WTC11 (cell line): ENCODE data around the gene MDK. TPM values are rescaled to one million over a fixed set of nuclear protein-coding genes. Genes with fewer than 3 reads are reported as not detected.

Experiments
- ATAC-seq: fragments of 200-7000 bp; cut with Tn5 transposase; 2 replicates; pipeline ENCODE4 v1.10.0; 2021; ENCODE audit warnings: mild to moderate bottlenecking, moderate library complexity
- CTCF ChIA-PET: fragments of 300-600 bp; sonication (Branson Sonifier 250); formaldehyde crosslinking; loops from one replicate; lab custom pipeline; 2021; ENCODE audit warnings: antibody characterized with exemption; lab: Charles Lee
- POLR2A ChIA-PET: fragments of 350-600 bp; sonication (Branson Sonifier 250); formaldehyde crosslinking; loops from one replicate; lab custom pipeline; 2021; ENCODE audit warnings: antibody characterized with exemption; lab: Charles Lee
- DNase-seq: peaks from one replicate; pipeline ENCODE4 v3.0.0; 2021; ENCODE audit warnings: low spot score
- H3K27ac Mint-ChIP-seq: 2 replicates; pipeline ENCODE4 v1.8.0; 2021; ENCODE audit warnings: mixed read lengths
- H3K27me3 Mint-ChIP-seq: 2 replicates; pipeline ENCODE4 v1.8.0; 2021; ENCODE audit warnings: low read depth, mild to moderate bottlenecking, moderate library complexity, mixed read lengths
- H3K36me3 Mint-ChIP-seq: 2 replicates; pipeline ENCODE4 v1.8.0; 2021; ENCODE audit warnings: mixed read lengths
- H3K4me1 Mint-ChIP-seq: 2 replicates; pipeline ENCODE4 v1.8.0; 2022; ENCODE audit warnings: mixed read lengths
- H3K4me3 Mint-ChIP-seq: 2 replicates; pipeline ENCODE4 v1.8.0; 2021; ENCODE audit warnings: mild to moderate bottlenecking, moderate library complexity, mixed read lengths
- H3K9me3 Mint-ChIP-seq: 2 replicates; pipeline ENCODE4 v1.8.0; 2021; ENCODE audit warnings: mixed read lengths
- ATF1 ChIP-seq: sonication (generic); formaldehyde crosslinking; IDR thresholded peaks from 2 replicates; pipeline ENCODE4 v1.8.1; 2023; ENCODE audit warnings: mild to moderate bottlenecking, moderate library complexity, missing genetic modification reagents
- CREB1 ChIP-seq: sonication (generic); formaldehyde crosslinking; IDR thresholded peaks from 2 replicates; pipeline ENCODE4 v1.8.0; 2023; ENCODE audit warnings: mild to moderate bottlenecking, missing genetic modification reagents
- EMX1 ChIP-seq: fragments of 250-450 bp; sonication (Bioruptor Pico); IDR thresholded peaks from 2 replicates; pipeline ENCODE4 v1.8.0; 2021; ENCODE audit warnings: mild to moderate bottlenecking
- FOXK1 ChIP-seq: sonication (generic); formaldehyde crosslinking; IDR thresholded peaks from 2 replicates; pipeline ENCODE4 v1.8.0; 2022; ENCODE audit warnings: mild to moderate bottlenecking, moderate library complexity, missing genetic modification reagents
- HMGA2 ChIP-seq: fragments of 250-450 bp; sonication (Bioruptor Pico); IDR thresholded peaks from 2 replicates; pipeline ENCODE4 v1.4.0; 2021; ENCODE audit warnings: mild to moderate bottlenecking, moderate library complexity
- MXD4 ChIP-seq: fragments of 250-450 bp; sonication (Bioruptor Pico); IDR thresholded peaks from 2 replicates; pipeline ENCODE4 v1.8.0; 2021; ENCODE audit warnings: mild to moderate bottlenecking, moderate library complexity, borderline replicate concordance
- MYBL2 ChIP-seq: sonication (generic); formaldehyde crosslinking; IDR thresholded peaks from 2 replicates; pipeline ENCODE4 v1.8.1; 2023; ENCODE audit warnings: mild to moderate bottlenecking, moderate library complexity, missing genetic modification reagents
- NR2C2 ChIP-seq: sonication (generic); formaldehyde crosslinking; IDR thresholded peaks from 2 replicates; pipeline ENCODE4 v1.8.0; 2022; ENCODE audit warnings: mild to moderate bottlenecking, missing genetic modification reagents
- NR3C1 ChIP-seq: sonication (generic); formaldehyde crosslinking; conservative IDR thresholded peaks from 2 replicates; pipeline ENCODE4 v1.8.1; 2023; ENCODE audit warnings: low read depth, mild to moderate bottlenecking, missing genetic modification reagents
- OVOL2 ChIP-seq: fragments of 250-450 bp; sonication (Bioruptor Pico); IDR thresholded peaks from 2 replicates; pipeline ENCODE4 v1.9.0; 2021; ENCODE audit warnings: mild to moderate bottlenecking, borderline replicate concordance
- SMAD3 ChIP-seq: sonication (generic); formaldehyde crosslinking; IDR thresholded peaks from 2 replicates; pipeline ENCODE4 v1.8.0; 2022; ENCODE audit warnings: missing genetic modification reagents, mild to moderate bottlenecking, borderline replicate concordance
- SP1 ChIP-seq: sonication (generic); formaldehyde crosslinking; conservative IDR thresholded peaks from 2 replicates; pipeline ENCODE4 v1.8.1; 2022; ENCODE audit warnings: missing genetic modification reagents
- TCF7 ChIP-seq: sonication (generic); formaldehyde crosslinking; IDR thresholded peaks from 2 replicates; pipeline ENCODE4 v1.8.0; 2022; ENCODE audit warnings: mild to moderate bottlenecking, low read depth, missing genetic modification reagents, moderate library complexity
- TP53 ChIP-seq: sonication (generic); formaldehyde crosslinking; IDR thresholded peaks from 2 replicates; pipeline ENCODE4 v1.8.1; 2023; ENCODE audit warnings: mild to moderate bottlenecking, missing genetic modification reagents
- ZNF232 ChIP-seq: sonication (generic); formaldehyde crosslinking; IDR thresholded peaks from 2 replicates; pipeline ENCODE4 v1.8.0; 2022; ENCODE audit warnings: mild to moderate bottlenecking, missing genetic modification reagents
- ZNF263 ChIP-seq: sonication (generic); formaldehyde crosslinking; IDR thresholded peaks from 2 replicates; pipeline ENCODE4 v1.8.1; 2022; ENCODE audit warnings: low read depth, mild to moderate bottlenecking, moderate library complexity, missing genetic modification reagents
- ZNF396 ChIP-seq: fragments of 250-450 bp; sonication (Bioruptor Pico); IDR thresholded peaks from 2 replicates; pipeline ENCODE4 v1.8.0; 2021; ENCODE audit warnings: mild to moderate bottlenecking, moderate library complexity, borderline replicate concordance
- ZNF416 ChIP-seq: fragments of 250-450 bp; sonication (Bioruptor Pico); IDR thresholded peaks from 2 replicates; pipeline ENCODE4 v1.9.0; 2021; ENCODE audit warnings: mild to moderate bottlenecking, inconsistent platforms
- total RNA-seq: library from RNA; stranded (reverse); gene quantifications from 3 replicates; pipeline ENCODE4 v1.2.3, GENCODE V29; 2021
- TF ChIP-seq, protein P1 (sequence below): fragments of 250-450 bp; sonication (Bioruptor Pico); IDR thresholded peaks from 2 replicates; pipeline ENCODE4 v1.9.0; 2021; ENCODE audit warnings: moderate library complexity, mild to moderate bottlenecking, inconsistent platforms, borderline replicate concordance
- TF ChIP-seq, protein P2 (sequence below): sonication (generic); formaldehyde crosslinking; conservative IDR thresholded peaks from 2 replicates; pipeline ENCODE4 v1.8.1; 2022; ENCODE audit warnings: mild to moderate bottlenecking, missing genetic modification reagents
- TF ChIP-seq, protein P3 (sequence below): sonication (generic); formaldehyde crosslinking; IDR thresholded peaks from 2 replicates; pipeline ENCODE4 v1.8.0; 2022; ENCODE audit warnings: mild to moderate bottlenecking, missing genetic modification reagents
- TF ChIP-seq, protein P4 (sequence below): sonication (generic); formaldehyde crosslinking; IDR thresholded peaks from 2 replicates; pipeline ENCODE4 v1.8.0; 2022; ENCODE audit warnings: mild to moderate bottlenecking, missing genetic modification reagents
- TF ChIP-seq, protein P5 (sequence below): sonication (generic); formaldehyde crosslinking; IDR thresholded peaks from 2 replicates; pipeline ENCODE4 v1.8.1; 2022; ENCODE audit warnings: low read depth, missing genetic modification reagents, borderline replicate concordance
- TF ChIP-seq, protein P6 (sequence below): sonication (generic); formaldehyde crosslinking; IDR thresholded peaks from 2 replicates; pipeline ENCODE4 v1.8.0; 2022; ENCODE audit warnings: mild to moderate bottlenecking, missing genetic modification reagents

MDK gene
- total RNA-seq, 1 experiment from 2014 or later = 560 TPM

DNA sequence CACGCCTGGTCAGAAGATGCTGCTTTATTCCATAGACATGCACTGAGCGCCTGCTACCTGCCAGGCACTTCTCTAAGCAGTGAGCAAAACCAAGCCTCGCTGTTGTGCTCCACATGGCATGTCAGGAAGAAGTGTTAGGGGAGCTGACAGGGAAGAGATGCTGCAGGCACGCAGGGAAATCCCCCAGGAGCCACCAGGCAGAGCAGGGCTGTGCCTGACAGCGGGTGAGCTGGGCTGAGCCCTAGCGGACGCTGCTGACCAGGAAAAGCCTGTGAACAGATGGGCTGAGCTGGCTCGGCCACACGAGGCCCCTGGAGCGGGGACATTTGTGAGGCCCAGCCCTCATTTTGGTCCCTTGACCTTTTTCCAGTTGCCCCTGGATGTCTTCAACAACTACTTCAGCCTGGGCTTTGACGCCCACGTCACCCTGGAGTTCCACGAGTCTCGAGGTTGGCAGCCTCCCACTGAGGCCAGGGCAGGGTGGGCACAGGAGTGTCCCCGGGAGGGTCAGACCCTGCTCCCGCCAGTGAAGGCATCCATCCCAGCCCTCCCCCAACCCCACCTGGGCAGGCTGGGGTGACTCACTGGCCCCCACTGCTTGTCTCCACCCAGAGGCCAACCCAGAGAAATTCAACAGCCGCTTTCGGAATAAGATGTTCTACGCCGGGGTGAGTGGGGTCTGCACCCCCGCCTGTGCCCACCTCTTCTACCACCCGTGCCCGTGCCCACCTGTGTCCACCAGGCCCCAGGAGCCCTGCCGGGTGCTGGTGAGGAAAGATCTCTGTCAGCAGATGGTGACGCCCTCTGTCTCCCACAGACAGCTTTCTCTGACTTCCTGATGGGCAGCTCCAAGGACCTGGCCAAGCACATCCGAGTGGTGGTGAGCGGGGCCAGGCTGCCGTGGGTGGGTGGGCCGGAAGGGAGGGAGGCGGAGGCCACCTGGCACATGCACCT is 7.4 kb upstream of the MDK start:
- H3K36me3 Mint-ChIP-seq = peaks cover 41% of the 10 kb centered on the region
- ATAC-seq (no peak), DNase-seq (no peak)
- ChIA-PET CTCF (interaction anchor here (0.6 to 0.7 kb wide), 2 partner anchors 16 to 18 kb away, joined by 3 to 14 read pairs; no protein-coding TSS in a partner anchor), POLR2A (interaction anchor here (0.6 kb wide), 1 partner anchor 314 kb away, joined by 3 read pairs; no protein-coding TSS in a partner anchor)
- H3K9me3 Mint-ChIP-seq = no peaks in the 10 kb centered on the region
- peaks cover 14% of the 10 kb centered on the region for H3K4me1 Mint-ChIP-seq
- no peak overlapping the region for H3K27ac Mint-ChIP-seq
- no peaks in the 10 kb centered on the region for H3K27me3 Mint-ChIP-seq
- TF ChIP-seq ZNF396 (CRISPR knock-in tag) (no peak), MXD4 (CRISPR knock-in tag) (no peak), ATF1 (CRISPR knock-in tag) (no peak), EMX1 (CRISPR knock-in tag) (no peak), ZNF263 (CRISPR knock-in tag) (no peak), OVOL2 (no peak), SMAD3 (no peak), HMGA2 (CRISPR knock-in tag) (no peak), CREB1 (no peak), TCF7 (CRISPR knock-in tag) (no peak)
- TF ChIP-seq, protein P1, sequence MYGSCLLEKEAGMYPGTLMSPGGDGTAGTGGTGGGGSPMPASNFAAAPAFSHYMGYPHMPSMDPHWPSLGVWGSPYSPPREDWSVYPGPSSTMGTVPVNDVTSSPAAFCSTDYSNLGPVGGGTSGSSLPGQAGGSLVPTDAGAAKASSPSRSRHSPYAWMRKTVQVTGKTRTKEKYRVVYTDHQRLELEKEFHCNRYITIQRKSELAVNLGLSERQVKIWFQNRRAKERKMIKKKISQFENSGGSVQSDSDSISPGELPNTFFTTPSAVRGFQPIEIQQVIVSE = no peak
- TF ChIP-seq, protein P2, sequence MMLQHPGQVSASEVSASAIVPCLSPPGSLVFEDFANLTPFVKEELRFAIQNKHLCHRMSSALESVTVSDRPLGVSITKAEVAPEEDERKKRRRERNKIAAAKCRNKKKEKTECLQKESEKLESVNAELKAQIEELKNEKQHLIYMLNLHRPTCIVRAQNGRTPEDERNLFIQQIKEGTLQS (CRISPR knock-in tag) = no peak
- no peak overlapping the region for H3K4me3 Mint-ChIP-seq

DNA sequence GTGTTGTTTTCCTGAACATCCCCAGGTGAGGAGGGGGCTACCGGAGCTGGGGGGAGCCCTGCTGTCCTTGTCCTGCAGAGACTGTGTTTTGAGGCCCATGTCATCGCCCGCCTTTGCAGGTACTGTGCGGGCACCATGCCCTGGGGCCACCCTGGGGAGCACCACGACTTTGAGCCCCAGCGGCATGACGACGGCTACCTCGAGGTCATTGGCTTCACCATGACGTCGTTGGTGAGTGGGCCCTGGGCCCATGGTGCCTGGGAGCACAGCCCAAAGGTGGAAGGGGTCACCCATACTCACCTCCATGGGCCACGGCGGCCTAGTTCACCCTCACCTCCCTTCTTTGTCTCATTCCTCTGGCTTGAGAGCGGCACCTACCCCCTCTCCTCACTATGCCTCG is 6.7 kb upstream of the MDK start:
- Mint-ChIP-seq H3K4me3 (no peak overlapping the region), H3K9me3 (no peaks in the 10 kb centered on the region), H3K27ac (no peak overlapping the region), H3K27me3 (no peaks in the 10 kb centered on the region)
- POLR2A ChIA-PET = no interaction called here
- ATAC-seq = no peak
- TF ChIP-seq NR3C1 (CRISPR knock-in tag) = no peak
- TF ChIP-seq MYBL2 = no peak
- no peak for TF ChIP-seq SP1 (CRISPR knock-in tag)
- TF ChIP-seq, protein P3, sequence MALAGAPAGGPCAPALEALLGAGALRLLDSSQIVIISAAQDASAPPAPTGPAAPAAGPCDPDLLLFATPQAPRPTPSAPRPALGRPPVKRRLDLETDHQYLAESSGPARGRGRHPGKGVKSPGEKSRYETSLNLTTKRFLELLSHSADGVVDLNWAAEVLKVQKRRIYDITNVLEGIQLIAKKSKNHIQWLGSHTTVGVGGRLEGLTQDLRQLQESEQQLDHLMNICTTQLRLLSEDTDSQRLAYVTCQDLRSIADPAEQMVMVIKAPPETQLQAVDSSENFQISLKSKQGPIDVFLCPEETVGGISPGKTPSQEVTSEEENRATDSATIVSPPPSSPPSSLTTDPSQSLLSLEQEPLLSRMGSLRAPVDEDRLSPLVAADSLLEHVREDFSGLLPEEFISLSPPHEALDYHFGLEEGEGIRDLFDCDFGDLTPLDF = no peak
- TF ChIP-seq, protein P1 = no peak
- TF ChIP-seq, all 79 proteins: peak for 0
- CTCF ChIA-PET = no interaction called here
- no peak for DNase-seq
- peaks cover 36% of the 10 kb centered on the region for H3K36me3 Mint-ChIP-seq
- H3K4me1 Mint-ChIP-seq = peaks cover 10% of the 10 kb centered on the region

DNA sequence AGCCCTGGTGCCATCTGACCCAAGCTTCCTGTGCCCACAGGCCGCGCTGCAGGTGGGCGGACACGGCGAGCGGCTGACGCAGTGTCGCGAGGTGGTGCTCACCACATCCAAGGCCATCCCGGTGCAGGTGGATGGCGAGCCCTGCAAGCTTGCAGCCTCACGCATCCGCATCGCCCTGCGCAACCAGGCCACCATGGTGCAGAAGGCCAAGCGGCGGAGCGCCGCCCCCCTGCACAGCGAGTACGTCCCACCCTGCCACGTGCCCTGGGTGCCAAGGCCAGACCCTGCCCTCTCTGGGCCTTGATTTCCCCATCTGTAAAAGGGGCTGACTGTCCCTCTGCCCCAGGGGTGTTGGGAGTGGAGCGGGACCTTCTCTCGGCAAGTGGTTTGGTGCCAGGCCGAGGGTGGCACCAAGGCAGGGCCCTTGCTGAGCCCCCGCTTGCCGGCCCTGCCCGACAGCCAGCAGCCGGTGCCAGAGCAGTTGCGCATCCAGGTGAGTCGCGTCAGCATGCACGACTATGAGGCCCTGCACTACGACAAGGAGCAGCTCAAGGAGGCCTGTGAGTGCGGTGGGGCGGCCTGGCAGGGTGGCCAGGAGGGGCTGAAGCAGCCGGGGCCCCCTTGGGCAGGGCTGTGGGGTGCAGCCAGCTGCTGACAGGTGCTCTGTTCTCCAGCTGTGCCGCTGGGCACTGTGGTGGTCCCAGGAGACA is 5.9 kb upstream of the MDK start:
- ChIA-PET CTCF (interaction anchor here (1.6 kb wide), 1 partner anchor 17 kb away, joined by 4 read pairs; no protein-coding TSS in a partner anchor), POLR2A (no interaction called here)
- H3K36me3 Mint-ChIP-seq = peaks cover 32% of the 10 kb centered on the region
- H3K27me3 Mint-ChIP-seq = no peaks in the 10 kb centered on the region
- H3K9me3 Mint-ChIP-seq = no peaks in the 10 kb centered on the region
- DNase-seq (no peak), ATAC-seq (no peak)
- TF ChIP-seq, protein P4, sequence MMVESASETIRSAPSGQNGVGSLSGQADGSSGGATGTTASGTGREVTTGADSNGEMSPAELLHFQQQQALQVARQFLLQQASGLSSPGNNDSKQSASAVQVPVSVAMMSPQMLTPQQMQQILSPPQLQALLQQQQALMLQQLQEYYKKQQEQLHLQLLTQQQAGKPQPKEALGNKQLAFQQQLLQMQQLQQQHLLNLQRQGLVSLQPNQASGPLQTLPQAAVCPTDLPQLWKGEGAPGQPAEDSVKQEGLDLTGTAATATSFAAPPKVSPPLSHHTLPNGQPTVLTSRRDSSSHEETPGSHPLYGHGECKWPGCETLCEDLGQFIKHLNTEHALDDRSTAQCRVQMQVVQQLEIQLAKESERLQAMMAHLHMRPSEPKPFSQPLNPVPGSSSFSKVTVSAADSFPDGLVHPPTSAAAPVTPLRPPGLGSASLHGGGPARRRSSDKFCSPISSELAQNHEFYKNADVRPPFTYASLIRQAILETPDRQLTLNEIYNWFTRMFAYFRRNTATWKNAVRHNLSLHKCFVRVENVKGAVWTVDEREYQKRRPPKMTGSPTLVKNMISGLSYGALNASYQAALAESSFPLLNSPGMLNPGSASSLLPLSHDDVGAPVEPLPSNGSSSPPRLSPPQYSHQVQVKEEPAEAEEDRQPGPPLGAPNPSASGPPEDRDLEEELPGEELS (CRISPR knock-in tag) = no peak
- TF ChIP-seq, protein P5, sequence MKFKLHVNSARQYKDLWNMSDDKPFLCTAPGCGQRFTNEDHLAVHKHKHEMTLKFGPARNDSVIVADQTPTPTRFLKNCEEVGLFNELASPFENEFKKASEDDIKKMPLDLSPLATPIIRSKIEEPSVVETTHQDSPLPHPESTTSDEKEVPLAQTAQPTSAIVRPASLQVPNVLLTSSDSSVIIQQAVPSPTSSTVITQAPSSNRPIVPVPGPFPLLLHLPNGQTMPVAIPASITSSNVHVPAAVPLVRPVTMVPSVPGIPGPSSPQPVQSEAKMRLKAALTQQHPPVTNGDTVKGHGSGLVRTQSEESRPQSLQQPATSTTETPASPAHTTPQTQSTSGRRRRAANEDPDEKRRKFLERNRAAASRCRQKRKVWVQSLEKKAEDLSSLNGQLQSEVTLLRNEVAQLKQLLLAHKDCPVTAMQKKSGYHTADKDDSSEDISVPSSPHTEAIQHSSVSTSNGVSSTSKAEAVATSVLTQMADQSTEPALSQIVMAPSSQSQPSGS (CRISPR knock-in tag) = no peak
- TF ChIP-seq ZNF232 (CRISPR knock-in tag) = no peak
- TF ChIP-seq FOXK1 (CRISPR knock-in tag) = no peak
- TF ChIP-seq, protein P6, sequence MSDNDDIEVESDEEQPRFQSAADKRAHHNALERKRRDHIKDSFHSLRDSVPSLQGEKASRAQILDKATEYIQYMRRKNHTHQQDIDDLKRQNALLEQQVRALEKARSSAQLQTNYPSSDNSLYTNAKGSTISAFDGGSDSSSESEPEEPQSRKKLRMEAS (CRISPR knock-in tag) = no peak
- TF ChIP-seq, protein P2 (CRISPR knock-in tag) = no peak
- TF ChIP-seq NR2C2 (CRISPR knock-in tag) = no peak
- TF ChIP-seq ZNF416 = no peak
- no peak for TF ChIP-seq TP53
- H3K4me3 Mint-ChIP-seq = no peak overlapping the region
- H3K4me1 Mint-ChIP-seq = peaks cover 9% of the 10 kb centered on the region
- H3K27ac Mint-ChIP-seq = no peak overlapping the region
